H1 (cell line): ENCODE data around the gene CDH12. TPM values are rescaled to one million over a fixed set of nuclear protein-coding genes. Genes with fewer than 3 reads are reported as not detected.

Source experiments
- CTCF ChIA-PET: fragments of 300-600 bp; sonication (Branson Sonifier 250); formaldehyde crosslinking; loops from one replicate; lab custom pipeline; 2021; ENCODE audit not compliant: partially characterized antibody; lab: Charles Lee
- POLR2A ChIA-PET: fragments of 300-600 bp; sonication (Branson Sonifier 250); formaldehyde crosslinking; loops from one replicate; lab custom pipeline; 2021; ENCODE audit warnings: inconsistent platforms; ENCODE audit not compliant: partially characterized antibody; lab: Charles Lee
- DNase-seq, 2 experiments: peaks; one replicate each; pipeline versions ENCODE4 v3.0.0 to v3.0.0-alpha.2; 2010 to 2022; ENCODE audit warnings: low spot score in 2 of 2, low read depth in 1 of 2, mixed read lengths in 1 of 2
- FAIRE-seq: peaks from 2 replicates; lab custom pipeline; 2011; peaks lifted over from hg19 to GRCh38; lab: Jason Lieb, UNC
- H2AFZ ChIP-seq: 2 replicates; pipeline ENCODE4 v1.8.1; 2012; ENCODE audit warnings: low read length, inconsistent platforms
- H2AK5ac ChIP-seq: 2 replicates; pipeline ENCODE4 v1.6.1; 2013; ENCODE audit warnings: low read depth, low read length
- H2BK120ac ChIP-seq: replicated peaks from 2 replicates; pipeline ENCODE3; 2013; ENCODE audit warnings: low read depth, low read length, inconsistent platforms
- H2BK12ac ChIP-seq: 2 replicates; pipeline ENCODE4 v1.6.1; 2013; ENCODE audit warnings: low read depth, low read length
- H2BK15ac ChIP-seq: 2 replicates; pipeline ENCODE4 v1.6.1; 2013; ENCODE audit warnings: low read length
- H2BK20ac ChIP-seq: 2 replicates; pipeline ENCODE4 v1.6.1; 2013; ENCODE audit warnings: low read length
- H2BK5ac ChIP-seq: 2 replicates; pipeline ENCODE4 v1.6.1; 2013; ENCODE audit warnings: low read depth, low read length
- H3K14ac ChIP-seq: 2 replicates; pipeline ENCODE4 v1.6.1; 2013; ENCODE audit warnings: inconsistent platforms; ENCODE audit not compliant: insufficient read length
- H3K18ac ChIP-seq: 2 replicates; pipeline ENCODE4 v1.6.1; 2013; ENCODE audit warnings: low read length; ENCODE audit errors: extremely low read depth
- H3K23ac ChIP-seq: 2 replicates; pipeline ENCODE4 v1.6.1; 2013; ENCODE audit warnings: inconsistent platforms; ENCODE audit not compliant: insufficient read length
- H3K23me2 ChIP-seq: 2 replicates; pipeline ENCODE4 v1.6.1; 2013; ENCODE audit warnings: low read depth, low read length
- H3K27ac ChIP-seq: 2 replicates; pipeline ENCODE4 v1.6.1; 2011; ENCODE audit warnings: low read depth, low read length, inconsistent platforms
- H3K27me3 ChIP-seq, 4 experiments: replicated peaks in 1 of 4; 1 replicate in 1 of 4; 2 replicates in 3 of 4; pipeline versions ENCODE4 v1.6.1 to v1.8.1; 2011 to 2013; ENCODE audit warnings: low read length in 3 of 4, mild to moderate bottlenecking in 3 of 4, inconsistent platforms in 2 of 4, mixed read lengths in 2 of 4, moderate library complexity in 1 of 4; ENCODE audit not compliant: control insufficient read depth in 3 of 4, insufficient read depth in 3 of 4; ENCODE audit errors: extremely low read depth in 1 of 4
- H3K36me3 ChIP-seq, 4 experiments: 2 replicates each; pipeline versions ENCODE4 v1.6.1 to v1.8.1; 2011 to 2013; ENCODE audit warnings: mild to moderate bottlenecking in 4 of 4, low read length in 3 of 4, moderate library complexity in 2 of 4, control low read depth in 1 of 4, inconsistent platforms in 1 of 4; ENCODE audit not compliant: insufficient read depth in 4 of 4, control insufficient read depth in 2 of 4
- H3K4ac ChIP-seq: replicated peaks from 2 replicates; pipeline ENCODE3; 2013; ENCODE audit warnings: low read length, low read depth, mixed read lengths, inconsistent platforms; ENCODE audit not compliant: insufficient read length
- H3K4me1 ChIP-seq, 4 experiments: replicated peaks in 1 of 4; 1 replicate in 1 of 4; 2 replicates in 3 of 4; pipeline versions ENCODE4 v1.6.1 to v1.8.1; 2011 to 2013; ENCODE audit warnings: low read length in 3 of 4, inconsistent platforms in 2 of 4, mixed read lengths in 1 of 4; ENCODE audit not compliant: insufficient read depth in 4 of 4, control insufficient read depth in 3 of 4
- H3K4me2 ChIP-seq, 2 experiments: 2 replicates each; pipeline versions ENCODE4 v1.6.1 to v1.8.1; 2011 to 2013; ENCODE audit warnings: low read depth in 2 of 2, low read length in 2 of 2, control low read depth in 1 of 2, inconsistent platforms in 1 of 2, mild to moderate bottlenecking in 1 of 2; ENCODE audit not compliant: insufficient read depth in 1 of 2
- H3K4me3 ChIP-seq, 4 experiments: fragments of 200-600, 300-600 bp in 1 of 4; sonication (generic), shearing (Covaris generic), sonication (Bioruptor Twin) in 1 of 4; 2 replicates each; pipeline versions ENCODE4 v1.5.1 to v1.8.1; 2011 to 2016; ENCODE audit warnings: low read length in 4 of 4, low read depth in 3 of 4, control low read depth in 2 of 4, inconsistent platforms in 2 of 4, mild to moderate bottlenecking in 2 of 4, mixed read lengths in 1 of 4, moderate library complexity in 1 of 4; ENCODE audit not compliant: insufficient read depth in 2 of 4; ENCODE audit errors: extremely low read depth in 1 of 4
- H3K56ac ChIP-seq: replicated peaks from 2 replicates; pipeline ENCODE3; 2013; ENCODE audit warnings: low read depth, mild to moderate bottlenecking, mixed read lengths, low read length, inconsistent platforms; ENCODE audit not compliant: insufficient read length
- H3K79me1 ChIP-seq: 2 replicates; pipeline ENCODE4 v1.6.1; 2013; ENCODE audit warnings: low read depth, low read length, control low read depth
- H3K79me2 ChIP-seq, 2 experiments: 2 replicates each; pipeline versions ENCODE4 v1.6.1 to v1.8.1; 2012 to 2013; ENCODE audit warnings: low read length in 2 of 2, mild to moderate bottlenecking in 2 of 2, inconsistent platforms in 1 of 2; ENCODE audit not compliant: insufficient read depth in 2 of 2, control insufficient read depth in 1 of 2
- H3K9ac ChIP-seq, 4 experiments: replicated peaks in 1 of 4; 1 replicate in 1 of 4; 2 replicates in 3 of 4; pipeline versions ENCODE4 v1.6.1 to v1.8.1; 2011 to 2013; ENCODE audit warnings: low read depth in 3 of 4, low read length in 3 of 4, control low read depth in 2 of 4, mild to moderate bottlenecking in 2 of 4, moderate library complexity in 2 of 4, inconsistent platforms in 1 of 4; ENCODE audit errors: extremely low read depth in 1 of 4
- H3K9me3 ChIP-seq, 2 experiments: 2 replicates each; pipeline versions ENCODE4 v1.6.1 to v1.8.1; 2012 to 2013; ENCODE audit warnings: mild to moderate bottlenecking in 2 of 2, moderate library complexity in 2 of 2, control low read depth in 1 of 2, inconsistent platforms in 1 of 2, low read depth in 1 of 2, low read length in 1 of 2, mixed read lengths in 1 of 2; ENCODE audit not compliant: insufficient read depth in 2 of 2
- H4K20me1 ChIP-seq, 2 experiments: replicated peaks in 1 of 2; 2 replicates each; pipeline versions ENCODE3 to v1.8.1; 2011 to 2013; ENCODE audit warnings: inconsistent platforms in 2 of 2, low read length in 2 of 2, mild to moderate bottlenecking in 1 of 2; ENCODE audit not compliant: insufficient read depth in 2 of 2, control insufficient read depth in 1 of 2
- H4K5ac ChIP-seq: 2 replicates; pipeline ENCODE4 v1.6.1; 2013; ENCODE audit warnings: low read length, low read depth, mixed read lengths, inconsistent platforms; ENCODE audit not compliant: insufficient read length
- H4K8ac ChIP-seq: 2 replicates; pipeline ENCODE4 v1.8.0; 2013; ENCODE audit warnings: mild to moderate bottlenecking, moderate library complexity, low read length, inconsistent platforms; ENCODE audit not compliant: insufficient read depth; ENCODE audit errors: extremely low read depth
- H4K91ac ChIP-seq: replicated peaks from 2 replicates; pipeline ENCODE3; 2013; ENCODE audit warnings: low read length, mixed read lengths, inconsistent platforms; ENCODE audit not compliant: insufficient read length
- BRCA1 ChIP-seq: IDR thresholded peaks from 2 replicates; pipeline ENCODE4 v1.6.1; 2012; ENCODE audit warnings: low read depth, low read length, improper control_type of control experiment
- FOSL1 ChIP-seq: IDR thresholded peaks from 2 replicates; pipeline ENCODE4 v1.6.1; 2011; ENCODE audit warnings: mild to moderate bottlenecking, low read depth, low read length, moderate library complexity; ENCODE audit not compliant: insufficient read depth
- JUND ChIP-seq: IDR thresholded peaks from 2 replicates; pipeline ENCODE4 v1.6.1; 2011; ENCODE audit warnings: mild to moderate bottlenecking, improper control_type of control experiment, low read length
- KDM1A ChIP-seq: fragments of 200-600, 300-600 bp; sonication (generic); IDR thresholded peaks from 2 replicates; pipeline ENCODE4 v1.7.1; 2016; ENCODE audit warnings: mild to moderate bottlenecking, low read length, borderline replicate concordance
- KDM4A ChIP-seq: IDR thresholded peaks from one replicate; pipeline ENCODE4 v1.7.1; 2012; ENCODE audit warnings: low read depth, mild to moderate bottlenecking, moderate library complexity, low read length, inconsistent platforms; ENCODE audit not compliant: severe bottlenecking
- PHF8 ChIP-seq: fragments of 200-600 bp; sonication (generic); conservative IDR thresholded peaks from 2 replicates; pipeline ENCODE4 v1.7.1; 2012; ENCODE audit warnings: low read depth, mild to moderate bottlenecking, inconsistent platforms, low read length, moderate library complexity
- RAD21 ChIP-seq, 2 experiments: IDR thresholded peaks in 1 of 2; conservative IDR thresholded peaks in 1 of 2; 2 replicates each; pipeline ENCODE4 v1.6.1; 2011; ENCODE audit warnings: low read depth in 2 of 2, low read length in 2 of 2, improper control_type of control experiment in 1 of 2, inconsistent platforms in 1 of 2, mild to moderate bottlenecking in 1 of 2, moderate library complexity in 1 of 2
- TCF12 ChIP-seq: IDR thresholded peaks from 2 replicates; pipeline ENCODE4 v1.6.1; 2011; ENCODE audit warnings: low read depth, mild to moderate bottlenecking, low read length
- WGBS, 2 experiments: shearing (Covaris generic) in 1 of 2; methylation state at CpG; one replicate each; pipeline versions ENCODE4 v1.1.6 to v1.1.7; 2013 to 2015; ENCODE audit warnings: low lambda C conversion rate in 2 of 2, mixed read lengths in 2 of 2, inconsistent platforms in 1 of 2, low coverage in 1 of 2, missing lambda C conversion rate in 1 of 2; ENCODE audit not compliant: insufficient replicate concordance in 2 of 2, insufficient coverage in 1 of 2, insufficient read length in 1 of 2; ENCODE audit errors: extremely low coverage in 1 of 2, missing lambda C conversion rate in 1 of 2; 5-methylcytosine and 5-hydroxymethylcytosine counted together
- polyA plus RNA-seq, 7 experiments: library from polyadenylated mRNA; depleted of rRNA in 3 of 7; stranded (reverse) in 5 of 7; unstranded in 2 of 7; fragments of >200 nt in 5 of 7; fragments of 200-250 nt in 2 of 7; gene quantifications; 1 replicate in 5 of 7; 2 replicates in 1 of 7; 4 replicates in 1 of 7; pipeline versions ENCODE4 v1.2.1 to v1.2.3, GENCODE V29; 2011 to 2013; ENCODE audit warnings: missing spikeins in 2 of 7, mixed read lengths in 2 of 7
- total RNA-seq: library from RNA; stranded (reverse); fragmentation: NEBNext Ultra II Directional; extraction: Animal tissue kit (Norgen Biotek cat#: 25700); gene quantifications from 2 replicates; pipeline ENCODE4 v1.2.1, GENCODE V29; 2021
- TF ChIP-seq, protein P1 (sequence below): IDR thresholded peaks from 2 replicates; pipeline ENCODE4 v1.6.1; 2012; ENCODE audit warnings: low read length, inconsistent platforms

CDH12 gene
- total and polyA plus RNA-seq, 2 of the 8 experiments (the other 6 are each of a cell fraction or from before 2014, with no cell fraction given), result 0.03 TPM; not detected in 1

DNA sequence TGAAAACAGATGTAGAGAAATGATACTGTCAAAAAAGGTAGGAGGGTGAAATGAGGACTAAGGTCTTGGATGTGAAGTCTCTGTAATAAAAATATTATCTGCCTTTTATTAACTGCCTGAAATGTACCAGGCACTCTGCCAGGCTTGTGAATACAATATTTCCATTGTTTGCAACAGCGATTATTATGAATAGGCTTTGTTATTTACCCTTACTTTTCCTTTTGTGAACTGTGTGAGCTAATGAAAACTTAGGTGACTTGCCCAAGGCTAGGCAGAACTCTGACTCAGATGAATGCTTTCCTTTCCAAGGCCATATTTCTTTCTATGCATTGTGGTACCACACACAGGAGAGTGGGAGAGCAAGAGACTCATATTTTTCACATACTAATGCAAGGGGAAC lies 204.1 kb downstream of the CDH12 start:
- H3K4me1 ChIP-seq, result no peaks in the 10 kb centered on the region
- FAIRE-seq, result no peak

More for the DNA sequence above, 204.1 kb downstream of the CDH12 start:
- CTCF ChIA-PET, result interaction anchor here (1.6 kb wide), 1 partner anchor 9 kb away, joined by 4 read pairs; no protein-coding TSS in a partner anchor
- no peak overlapping the region for H2BK5ac ChIP-seq
- 93% methylated on average over 1 of the region's 1 CpG; no CpG with 5 or more reads in 1 of the 2 experiments for WGBS, 2 experiments
- H3K79me2 ChIP-seq, result no peaks in the 10 kb centered on the region
- H3K9ac ChIP-seq, result no peak overlapping the region
- no peak overlapping the region for H3K4ac ChIP-seq
- no peak overlapping the region for H2BK15ac ChIP-seq
- H3K23ac ChIP-seq, result no peak overlapping the region
- H3K23me2 ChIP-seq, result no peaks in the 10 kb centered on the region
- TF ChIP-seq BRCA1 (no peak), JUND (no peak), KDM4A (no peak), TCF12 (no peak), PHF8 (no peak), RAD21 (IDR thresholded peaks at IDR 0.05 in 1 of 2, conservative IDR thresholded peaks at IDR 0.05 in 1 of 2; ENCODE audit: low read depth in 2 of 2, low read length in 2 of 2) (no peak), FOSL1 (no peak), KDM1A (no peak)
- TF ChIP-seq, protein P1, sequence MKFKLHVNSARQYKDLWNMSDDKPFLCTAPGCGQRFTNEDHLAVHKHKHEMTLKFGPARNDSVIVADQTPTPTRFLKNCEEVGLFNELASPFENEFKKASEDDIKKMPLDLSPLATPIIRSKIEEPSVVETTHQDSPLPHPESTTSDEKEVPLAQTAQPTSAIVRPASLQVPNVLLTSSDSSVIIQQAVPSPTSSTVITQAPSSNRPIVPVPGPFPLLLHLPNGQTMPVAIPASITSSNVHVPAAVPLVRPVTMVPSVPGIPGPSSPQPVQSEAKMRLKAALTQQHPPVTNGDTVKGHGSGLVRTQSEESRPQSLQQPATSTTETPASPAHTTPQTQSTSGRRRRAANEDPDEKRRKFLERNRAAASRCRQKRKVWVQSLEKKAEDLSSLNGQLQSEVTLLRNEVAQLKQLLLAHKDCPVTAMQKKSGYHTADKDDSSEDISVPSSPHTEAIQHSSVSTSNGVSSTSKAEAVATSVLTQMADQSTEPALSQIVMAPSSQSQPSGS, result no peak
- TF ChIP-seq, all 59 proteins: peak for 0
- no peaks in the 10 kb centered on the region for H4K20me1 ChIP-seq
- no peaks in the 10 kb centered on the region for H3K36me3 ChIP-seq
- no peak overlapping the region for H2BK120ac ChIP-seq
- no peak overlapping the region for H3K14ac ChIP-seq
- no peak overlapping the region for H4K8ac ChIP-seq
- no peak for DNase-seq
- H3K4me3 ChIP-seq, result no peak overlapping the region
- H4K91ac ChIP-seq, result no peak overlapping the region
- H3K18ac ChIP-seq, result no peak overlapping the region
- no peak overlapping the region for H4K5ac ChIP-seq
- H3K9me3 ChIP-seq, result no peaks in the 10 kb centered on the region
- no peak overlapping the region for H2AFZ ChIP-seq
- POLR2A ChIA-PET, result no interaction called here
- no peak overlapping the region for H2AK5ac ChIP-seq
- no peaks in the 10 kb centered on the region for H3K27me3 ChIP-seq
- H3K79me1 ChIP-seq, result no peaks in the 10 kb centered on the region
- no peak overlapping the region for H3K56ac ChIP-seq
- H2BK12ac ChIP-seq, result no peak overlapping the region
- no peak overlapping the region for H3K27ac ChIP-seq
- no peak overlapping the region for H3K4me2 ChIP-seq
- H2BK20ac ChIP-seq, result no peak overlapping the region
